HG03139 (cell line): ENCODE results near the gene PHLPP1.

Experiments used
- ATAC-seq: cut with Tn5 transposase; IDR thresholded peaks from one replicate; pipeline ENCODE4 v1.9.1; 2021; ENCODE audit not compliant: unreplicated experiment

Gene PHLPP1

GRCh38 chr18:62976227-62976626 lies 260.9 kb downstream of the PHLPP1 start:
- ATAC-seq: no peak

GRCh38 chr18:62977512-62977911 lies 262.2 kb downstream of the PHLPP1 start:
- no peak for ATAC-seq

GRCh38 chr18:62978251-62979049 lies 263.1 kb downstream of the PHLPP1 start:
- ATAC-seq: no peak

GRCh38 chr18:62979176-62979575 lies 263.8 kb downstream of the PHLPP1 start:
- ATAC-seq: no peak

- ATAC-seq: no peak
Measured at GRCh38 chr18:62979900-62980299, 264.6 kb downstream of the PHLPP1 start.

GRCh38 chr18:62981566-62981965 lies 266.2 kb downstream of the PHLPP1 start:
- no peak for ATAC-seq

GRCh38 chr18:62982600-62983251 lies 267.4 kb downstream of the PHLPP1 start:
- no peak for ATAC-seq

- ATAC-seq: no peak
Measured at GRCh38 chr18:62984656-62985315, 269.4 kb downstream of the PHLPP1 start.

GRCh38 chr18:62986490-62986889 lies 271.1 kb downstream of the PHLPP1 start:
- no peak for ATAC-seq

GRCh38 chr18:62987055-62987830 lies 271.9 kb downstream of the PHLPP1 start:
- no peak for ATAC-seq

- no peak for ATAC-seq
Measured at GRCh38 chr18:62987859-62988258, 272.5 kb downstream of the PHLPP1 start.

GRCh38 chr18:62988471-62988870 lies 273.1 kb downstream of the PHLPP1 start:
- no peak for ATAC-seq

GRCh38 chr18:62989195-62989594 lies 273.9 kb downstream of the PHLPP1 start:
- no peak for ATAC-seq

GRCh38 chr18:62990653-62991052 lies 275.3 kb downstream of the PHLPP1 start:
- no peak for ATAC-seq

GRCh38 chr18:62991389-62991788 lies 276.0 kb downstream of the PHLPP1 start:
- no peak for ATAC-seq

GRCh38 chr18:62991959-62992358 lies 276.6 kb downstream of the PHLPP1 start:
- ATAC-seq: no peak

- no peak for ATAC-seq
Measured at GRCh38 chr18:62992877-62993365, 277.6 kb downstream of the PHLPP1 start.

- no peak for ATAC-seq
Measured at GRCh38 chr18:62996566-62996965, 281.2 kb downstream of the PHLPP1 start.

GRCh38 chr18:62997076-62997475 lies 281.7 kb downstream of the PHLPP1 start:
- ATAC-seq: no peak

- no peak for ATAC-seq
Measured at GRCh38 chr18:62998443-62998842, 283.1 kb downstream of the PHLPP1 start.

GRCh38 chr18:62999392-62999791 lies 284.1 kb downstream of the PHLPP1 start:
- no peak for ATAC-seq
